Liver (tissue), 9 donors: Measurements from ENCODE around the gene GPR21. TPM values are rescaled to one million over a fixed set of nuclear protein-coding genes. Genes with fewer than 3 reads are reported as not detected.

Experiments
- DNase-seq: peaks from one replicate; pipeline ENCODE4 v3.0.0-alpha.2; 2017; ENCODE audit warnings: low spot score
- H3K27ac ChIP-seq, 2 donors: one replicate each; pipeline ENCODE4 v1.7.0; 2013; ENCODE audit warnings: inconsistent platforms in 2 of 2, low read length in 2 of 2, control low read depth in 1 of 2, low read depth in 1 of 2, mild to moderate bottlenecking in 1 of 2
- H3K27me3 ChIP-seq, 4 donors: one replicate each; pipeline versions ENCODE4 v1.6.1 to v1.7.0; 2013; ENCODE audit warnings: low read length in 3 of 4, inconsistent platforms in 1 of 4, mild to moderate bottlenecking in 1 of 4, moderate library complexity in 1 of 4; ENCODE audit not compliant: control insufficient read depth in 4 of 4, insufficient read depth in 4 of 4
- H3K36me3 ChIP-seq, 4 donors: one replicate each; pipeline versions ENCODE4 v1.6.1 to v1.7.0; 2013; ENCODE audit warnings: low read length in 3 of 4, mild to moderate bottlenecking in 3 of 4, low read depth in 1 of 4, moderate library complexity in 1 of 4; ENCODE audit not compliant: control insufficient read depth in 4 of 4, insufficient read depth in 3 of 4
- H3K4me1 ChIP-seq, 4 donors: one replicate each; pipeline versions ENCODE4 v1.6.1 to v1.7.0; 2013; ENCODE audit warnings: low read length in 3 of 4, mild to moderate bottlenecking in 3 of 4, moderate library complexity in 1 of 4; ENCODE audit not compliant: control insufficient read depth in 4 of 4, insufficient read depth in 4 of 4
- H3K4me3 ChIP-seq, 3 donors: one replicate each; pipeline versions ENCODE4 v1.6.1 to v1.7.0; 2013; ENCODE audit warnings: low read length in 3 of 3, control low read depth in 1 of 3, low read depth in 1 of 3, mild to moderate bottlenecking in 1 of 3
- H3K9ac ChIP-seq, 2 donors: one replicate each; pipeline ENCODE4 v1.7.0; 2013; ENCODE audit warnings: low read length in 2 of 2, mild to moderate bottlenecking in 2 of 2, moderate library complexity in 2 of 2, control low read depth in 1 of 2, low read depth in 1 of 2
- H3K9me3 ChIP-seq, 4 donors: one replicate each; pipeline versions ENCODE4 v1.6.1 to v1.7.0; 2013; ENCODE audit warnings: low read length in 3 of 4; ENCODE audit not compliant: control insufficient read depth in 4 of 4
- EGR1 ChIP-seq, 2 donors: IDR thresholded peaks; 2 replicates each; pipeline ENCODE4 v1.6.1; 2016 to 2018; ENCODE audit warnings: antibody characterized with exemption in 2 of 2, low read depth in 2 of 2
- FOXA1 ChIP-seq: IDR thresholded peaks from 2 replicates; pipeline ENCODE4 v1.6.1; 2016; ENCODE audit warnings: antibody characterized with exemption
- FOXA2 ChIP-seq: IDR thresholded peaks from 2 replicates; pipeline ENCODE4 v1.6.1; 2016; ENCODE audit warnings: antibody characterized with exemption
- GABPA ChIP-seq, 2 donors: IDR thresholded peaks in 1 of 2; conservative IDR thresholded peaks in 1 of 2; 2 replicates each; pipeline ENCODE4 v1.6.1; 2016; ENCODE audit warnings: antibody characterized with exemption in 2 of 2, mild to moderate bottlenecking in 1 of 2, moderate library complexity in 1 of 2
- HNF4A ChIP-seq, 2 donors: conservative IDR thresholded peaks; 2 replicates each; pipeline ENCODE4 v1.6.1; 2016; ENCODE audit warnings: antibody characterized with exemption in 2 of 2, mild to moderate bottlenecking in 2 of 2
- HNF4G ChIP-seq: IDR thresholded peaks from 2 replicates; pipeline ENCODE4 v1.6.1; 2016; ENCODE audit warnings: antibody characterized with exemption
- JUND ChIP-seq, 2 donors: IDR thresholded peaks; 2 replicates each; pipeline ENCODE4 v1.6.1; 2016; ENCODE audit warnings: antibody characterized with exemption in 2 of 2
- MAX ChIP-seq: IDR thresholded peaks from 2 replicates; pipeline ENCODE4 v1.6.1; 2016; ENCODE audit warnings: antibody characterized with exemption
- NR2F2 ChIP-seq: IDR thresholded peaks from 2 replicates; pipeline ENCODE4 v1.6.1; 2016; ENCODE audit warnings: antibody characterized with exemption
- RAD21 ChIP-seq, 2 donors: IDR thresholded peaks; 2 replicates each; pipeline ENCODE4 v1.6.1; 2016; ENCODE audit warnings: antibody characterized with exemption in 2 of 2, mild to moderate bottlenecking in 2 of 2
- REST ChIP-seq: IDR thresholded peaks from 2 replicates; pipeline ENCODE4 v1.6.1; 2016; ENCODE audit warnings: antibody characterized with exemption, mild to moderate bottlenecking
- RXRA ChIP-seq, 2 donors: IDR thresholded peaks; 2 replicates each; pipeline ENCODE4 v1.6.1; 2017 to 2018; ENCODE audit warnings: antibody characterized with exemption in 2 of 2, mild to moderate bottlenecking in 1 of 2
- SP1 ChIP-seq: IDR thresholded peaks from 2 replicates; pipeline ENCODE4 v1.6.1; 2018; ENCODE audit warnings: antibody characterized with exemption, mild to moderate bottlenecking
- TAF1 ChIP-seq: conservative IDR thresholded peaks from 2 replicates; pipeline ENCODE4 v1.6.1; 2016; ENCODE audit warnings: antibody characterized with exemption, mild to moderate bottlenecking
- YY1 ChIP-seq: IDR thresholded peaks from 2 replicates; pipeline ENCODE4 v1.6.1; 2016; ENCODE audit warnings: antibody characterized with exemption, mild to moderate bottlenecking
- ZBTB33 ChIP-seq: IDR thresholded peaks from 2 replicates; pipeline ENCODE4 v1.6.1; 2016; ENCODE audit warnings: antibody characterized with exemption
- WGBS: extraction: QIAGEN DNeasy Blood & Tissue Kit; methylation state at CpG from one replicate; pipeline ENCODE4 v1.1.7; 2013; 5-methylcytosine and 5-hydroxymethylcytosine counted together
- polyA plus RNA-seq, 2 donors: library from polyadenylated mRNA; stranded (reverse) in 1 of 2; unstranded in 1 of 2; fragments of 200-250 nt in 1 of 2; fragments of >200 nt in 1 of 2; fragmentation: Nextera tagmentation in 1 of 2; extraction: Ambion mirVana in 1 of 2; gene quantifications; one replicate each; pipeline versions ENCODE4 v1.2.1 to v1.2.3, GENCODE V29; 2013 to 2015
- total RNA-seq, 2 donors: library from RNA; depleted of rRNA; stranded (reverse); fragments of >200 nt; gene quantifications; one replicate each; pipeline ENCODE4 v1.2.3, GENCODE V29; 2014
- TF ChIP-seq, protein P1 (sequence below): IDR thresholded peaks from 2 replicates; pipeline ENCODE4 v1.6.1; 2016; ENCODE audit warnings: antibody characterized with exemption
- donor health status: healthy.
- donor health status: healthy.
- donor health status: healthy.
- donor health status: healthy.
- donor health status: healthy.

The GPR21 gene
- total and polyA plus RNA-seq, 4 donors, result 0.07 to 0.67 TPM; not detected in 2

GRCh38 chr9:123028973-123029372, 4.5 kb upstream of the GPR21 start:
- Histone ChIP-seq H3K9me3 (no peaks in the 10 kb centered on the region), H3K36me3 (peaks cover 0 to 6% (median under 1%) of the 10 kb centered on the region in 4 donors), H3K4me3 (no peak overlapping the region), H3K4me1 (no peaks in the 10 kb centered on the region), H3K27me3 (no peaks in the 10 kb centered on the region), H3K27ac (no peak overlapping the region), H3K9ac (no peak overlapping the region)
- TF ChIP-seq, protein P1, sequence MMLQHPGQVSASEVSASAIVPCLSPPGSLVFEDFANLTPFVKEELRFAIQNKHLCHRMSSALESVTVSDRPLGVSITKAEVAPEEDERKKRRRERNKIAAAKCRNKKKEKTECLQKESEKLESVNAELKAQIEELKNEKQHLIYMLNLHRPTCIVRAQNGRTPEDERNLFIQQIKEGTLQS, result no peak
- TF ChIP-seq YY1 (no peak), RXRA (IDR thresholded peaks at IDR 0.05) (no peak), HNF4A (conservative IDR thresholded peaks at IDR 0.05) (no peak), FOXA1 (no peak), EGR1 (IDR thresholded peaks at IDR 0.05; ENCODE audit: low read depth in 2 of 2) (no peak)
- WGBS, result 96% methylated on average over 3 of the region's 3 CpGs
- DNase-seq, result no peak

DNA sequence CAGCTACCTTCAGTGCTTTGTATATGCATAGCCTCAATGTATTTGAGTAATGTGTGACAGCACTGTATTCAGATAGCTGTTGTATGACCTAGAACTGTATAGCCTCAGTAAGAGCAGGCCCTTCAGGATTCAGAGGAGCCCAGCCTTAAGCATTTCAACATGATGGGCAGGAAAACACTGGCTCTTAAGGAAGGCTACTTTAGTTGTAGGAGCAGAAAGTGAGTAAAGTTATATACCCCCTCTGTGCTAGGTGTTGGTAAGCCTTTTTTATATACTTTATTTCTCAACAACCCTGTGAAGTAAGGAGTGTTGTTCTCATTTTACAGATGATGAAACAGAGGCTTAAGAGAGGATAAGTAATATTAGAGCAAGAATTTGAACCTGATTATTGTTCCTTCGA, 1.5 kb upstream of the GPR21 start:
- TF ChIP-seq SP1 (no peak), TAF1 (no peak), ZBTB33 (no peak), FOXA2 (no peak), EGR1 (IDR thresholded peaks at IDR 0.05; ENCODE audit: low read depth in 2 of 2) (no peak), FOXA1 (no peak), NR2F2 (no peak), HNF4G (no peak), YY1 (no peak), RAD21 (IDR thresholded peaks at IDR 0.05) (no peak), RXRA (IDR thresholded peaks at IDR 0.05) (no peak), HNF4A (conservative IDR thresholded peaks at IDR 0.05) (no peak), REST (no peak), JUND (IDR thresholded peaks at IDR 0.05) (no peak), GABPA (IDR thresholded peaks at IDR 0.05 in 1 of 2, conservative IDR thresholded peaks at IDR 0.05 in 1 of 2) (no peak), MAX (no peak)
- TF ChIP-seq, protein P1, result no peak
- Histone ChIP-seq H3K9me3 (no peaks in the 10 kb centered on the region), H3K4me1 (no peaks in the 10 kb centered on the region), H3K4me3 (no peak overlapping the region), H3K27ac (no peak overlapping the region), H3K9ac (no peak overlapping the region), H3K36me3 (peaks cover 3 to 9% (median 4%) of the 10 kb centered on the region in 4 donors), H3K27me3 (no peaks in the 10 kb centered on the region)
- 90% methylated on average over 1 of the region's 1 CpG for WGBS
- DNase-seq, result no peak
